ENCODE results near the gene WWP2.

DNA sequence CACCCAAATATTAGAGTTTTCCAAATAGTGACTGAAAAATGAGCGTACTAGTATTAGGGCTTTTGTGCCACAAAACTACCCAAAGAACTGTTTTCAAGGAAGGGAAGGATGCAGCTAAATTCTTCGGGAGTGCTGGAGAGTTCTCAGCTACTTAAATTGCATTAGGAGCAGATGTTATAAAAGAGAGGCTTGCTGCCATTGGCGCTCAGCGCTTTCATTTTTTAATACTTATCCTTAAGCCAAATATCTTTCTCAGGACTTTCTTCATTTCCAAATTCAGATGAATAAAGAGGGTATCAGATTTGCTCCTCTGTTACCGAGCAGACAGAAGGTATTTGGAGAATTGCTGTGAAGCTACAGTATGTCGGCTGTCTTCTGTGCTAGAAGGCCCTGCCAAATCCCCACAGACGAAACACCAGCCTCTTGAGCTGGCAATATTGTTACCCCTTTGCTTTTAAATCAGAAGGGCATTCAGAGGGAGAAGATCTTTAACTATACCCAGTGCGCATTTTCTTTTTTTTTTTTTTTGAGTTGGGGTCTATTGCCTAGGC is 141.8 kb downstream of the WWP2 start:
- TF ChIP-seq TCF12 (IDR thresholded peaks at IDR 0.05; ENCODE audit: low read depth) (no peak), YY1 (IDR thresholded peaks at IDR 0.05; ENCODE audit: low read depth) (no peak), TAF1 (IDR thresholded peaks at IDR 0.05; ENCODE audit: low read depth) (no peak), EP300 (IDR thresholded peaks at IDR 0.05; ENCODE audit: borderline replicate concordance) (no peak), MAX (IDR thresholded peaks at IDR 0.05) (no peak), TEAD4 (IDR thresholded peaks at IDR 0.05) (no peak), CREB1 (IDR thresholded peaks at IDR 0.05; ENCODE audit: low read depth) (no peak), CEBPB (IDR thresholded peaks at IDR 0.05) (no peak), REST (IDR thresholded peaks at IDR 0.05; ENCODE audit: low read depth) (no peak), ZBTB7A (IDR thresholded peaks at IDR 0.05; ENCODE audit: low read depth) (no peak), RAD21 (IDR thresholded peaks at IDR 0.05; ENCODE audit: low read depth) (no peak)
- TF ChIP-seq, protein P1, sequence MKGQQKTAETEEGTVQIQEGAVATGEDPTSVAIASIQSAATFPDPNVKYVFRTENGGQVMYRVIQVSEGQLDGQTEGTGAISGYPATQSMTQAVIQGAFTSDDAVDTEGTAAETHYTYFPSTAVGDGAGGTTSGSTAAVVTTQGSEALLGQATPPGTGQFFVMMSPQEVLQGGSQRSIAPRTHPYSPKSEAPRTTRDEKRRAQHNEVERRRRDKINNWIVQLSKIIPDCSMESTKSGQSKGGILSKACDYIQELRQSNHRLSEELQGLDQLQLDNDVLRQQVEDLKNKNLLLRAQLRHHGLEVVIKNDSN (IDR thresholded peaks at IDR 0.05) = no peak
